ENCODE data around the gene COP1. TPM values are rescaled to one million over a fixed set of nuclear protein-coding genes. Genes with fewer than 3 reads are reported as not detected.

COP1 gene
- total RNA-seq, 4 donors from 2014 or later = 36.1 to 53.6 (median 39.5) TPM

GRCh38 chr1:176201568-176201967 lies 5.5 kb downstream of the COP1 start:
- Histone ChIP-seq H3K4me3 (no peak overlapping the region), H3K27me3 (no peaks in the 10 kb centered on the region), H3K27ac (replicated peaks in 1 of 4) (no peak overlapping the region), H3K4me1 (peaks cover 27 to 53% (median 44%) of the 10 kb centered on the region in 4 donors), H3K9me3 (no peaks in the 10 kb centered on the region), H3K36me3 (no peaks in the 10 kb centered on the region)
- TF ChIP-seq EP300 (IDR thresholded peaks at IDR 0.05) (no peak), POLR2A (IDR thresholded peaks at IDR 0.05; ENCODE audit: low read depth) (no peak), POLR2AphosphoS5 (IDR thresholded peaks at IDR 0.05) (no peak), CTCF (IDR thresholded peaks at IDR 0.05) (no peak)
- DNase-seq (ENCODE audit: extremely low spot score) = no peak
- intact Hi-C loops (cut with DNase I) = no loop called here

- intact Hi-C loops (cut with DNase I) = no loop called here
- no peak overlapping the region for H3K4me3 ChIP-seq
- H3K27me3 ChIP-seq = no peaks in the 10 kb centered on the region
- H3K9me3 ChIP-seq = no peaks in the 10 kb centered on the region
- H3K27ac ChIP-seq (replicated peaks in 1 of 4) = no peak overlapping the region
- peaks cover 15 to 39% (median 29%) of the 10 kb centered on the region in 4 donors for H3K4me1 ChIP-seq
- TF ChIP-seq CTCF (IDR thresholded peaks at IDR 0.05) (no peak), EP300 (IDR thresholded peaks at IDR 0.05) (no peak), POLR2A (IDR thresholded peaks at IDR 0.05; ENCODE audit: low read depth) (no peak), POLR2AphosphoS5 (IDR thresholded peaks at IDR 0.05) (no peak)
- 92% methylated on average over 1 of the region's 1 CpG for WGBS
- no peaks in the 10 kb centered on the region for H3K36me3 ChIP-seq
- no peak for DNase-seq (ENCODE audit: extremely low spot score)
These were observed 7.4 kb downstream of the COP1 start for GRCh38 chr1:176199707-176200106.

- Histone ChIP-seq H3K27me3 (no peaks in the 10 kb centered on the region), H3K36me3 (no peaks in the 10 kb centered on the region), H3K4me1 (peaks cover 2 to 27% (median 17%) of the 10 kb centered on the region in 4 donors), H3K9me3 (no peaks in the 10 kb centered on the region), H3K27ac (replicated peaks in 1 of 4) (no peak overlapping the region), H3K4me3 (no peak overlapping the region)
- DNase-seq (ENCODE audit: extremely low spot score) = no peak
- 95% methylated on average over 2 of the region's 2 CpGs for WGBS
- TF ChIP-seq POLR2AphosphoS5 (IDR thresholded peaks at IDR 0.05) = no peak
- TF ChIP-seq POLR2A (IDR thresholded peaks at IDR 0.05; ENCODE audit: low read depth) = no peak
- no peak for TF ChIP-seq EP300 (IDR thresholded peaks at IDR 0.05)
- no peak for TF ChIP-seq CTCF (IDR thresholded peaks at IDR 0.05)
- intact Hi-C loops (cut with DNase I) = no loop called here
These were observed 8.7 kb downstream of the COP1 start for GRCh38 chr1:176198413-176198812.

- Histone ChIP-seq H3K4me1 (peaks cover 0 to 21% (median 10%) of the 10 kb centered on the region in 4 donors), H3K27me3 (no peaks in the 10 kb centered on the region), H3K9me3 (no peaks in the 10 kb centered on the region), H3K4me3 (no peak overlapping the region), H3K36me3 (no peaks in the 10 kb centered on the region), H3K27ac (replicated peaks in 1 of 4) (no peak overlapping the region)
- no peak for DNase-seq (ENCODE audit: extremely low spot score)
- intact Hi-C loops (cut with DNase I) = no loop called here
- TF ChIP-seq EP300 (IDR thresholded peaks at IDR 0.05) (no peak), POLR2AphosphoS5 (IDR thresholded peaks at IDR 0.05) (no peak), POLR2A (IDR thresholded peaks at IDR 0.05; ENCODE audit: low read depth) (no peak), CTCF (IDR thresholded peaks at IDR 0.05) (no peak)
- WGBS = 99% methylated on average over 5 of the region's 5 CpGs
These were observed 10.4 kb downstream of the COP1 start for GRCh38 chr1:176196728-176197127.

GRCh38 chr1:176195547-176195946 lies 11.5 kb downstream of the COP1 start:
- no peak overlapping the region for H3K27ac ChIP-seq (replicated peaks in 1 of 4)
- H3K4me3 ChIP-seq = no peak overlapping the region
- no peaks in the 10 kb centered on the region for H3K27me3 ChIP-seq
- no peak for DNase-seq (ENCODE audit: extremely low spot score)
- no peaks in the 10 kb centered on the region for H3K36me3 ChIP-seq
- 78% methylated on average over 7 of the region's 7 CpGs for WGBS
- intact Hi-C loops (cut with DNase I) = no loop called here
- no peaks in the 10 kb centered on the region for H3K9me3 ChIP-seq
- peaks cover 0 to 14% (median 7%) of the 10 kb centered on the region in 4 donors for H3K4me1 ChIP-seq
- TF ChIP-seq POLR2A (IDR thresholded peaks at IDR 0.05; ENCODE audit: low read depth) (no peak), CTCF (IDR thresholded peaks at IDR 0.05) (no peak), EP300 (IDR thresholded peaks at IDR 0.05) (no peak), POLR2AphosphoS5 (IDR thresholded peaks at IDR 0.05) (no peak)
